DMS153 (cell line): Measurements from ENCODE around the gene CAMTA1.
"Not testable (repeated sequence)": the region's sequence is repeated elsewhere in the genome, so short reads cannot be mapped to it uniquely, and the experiment has no call there.

Experiments used
- DNase-seq: peaks from one replicate; lab custom pipeline; 2025; lab: John Stamatoyannopoulos, UW

The CAMTA1 gene

GRCh38 chr1:7150724-7151280, 365.5 kb downstream of the CAMTA1 start:
- no peak for DNase-seq

DNA sequence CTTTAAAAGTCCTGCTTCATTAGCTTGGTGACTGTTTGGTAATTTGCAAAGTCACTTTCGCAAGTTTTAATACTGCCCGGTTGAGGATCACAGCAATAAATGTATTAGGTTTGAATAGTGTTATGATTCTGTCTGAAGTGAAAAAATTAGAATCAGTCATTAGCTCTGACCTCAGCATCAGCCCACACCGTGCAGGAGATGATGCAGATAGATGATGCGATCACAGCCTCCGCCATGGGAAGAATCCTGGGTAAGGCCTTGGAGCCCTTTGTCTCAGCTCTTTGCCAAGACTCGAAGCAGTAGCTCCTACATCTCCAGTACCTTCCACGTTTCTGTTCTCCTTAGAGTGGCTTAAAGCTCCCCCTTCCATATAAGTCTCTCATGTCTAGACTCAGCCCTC, 366.7 kb downstream of the CAMTA1 start:
- DNase-seq: no peak

DNA sequence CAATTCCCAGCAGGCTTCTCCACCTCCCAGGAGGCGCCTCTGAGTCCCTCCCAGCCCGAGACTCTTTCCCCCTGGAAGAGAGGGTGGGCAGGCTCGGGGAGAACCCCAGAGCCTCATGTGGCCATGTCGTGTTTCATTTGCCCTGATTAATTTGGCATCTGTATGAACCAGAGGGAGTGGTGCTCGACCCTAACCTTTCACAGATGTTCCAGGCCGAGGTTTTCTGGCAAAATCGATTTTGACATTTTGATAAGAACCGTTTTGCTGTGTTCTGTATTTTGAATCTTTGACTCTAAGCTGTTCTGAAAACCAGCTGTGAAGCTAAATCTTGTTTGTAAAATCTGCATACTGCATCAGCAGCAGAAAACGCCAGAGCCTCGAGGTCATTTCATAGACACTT, 367.4 kb downstream of the CAMTA1 start:
- DNase-seq: no peak

DNA sequence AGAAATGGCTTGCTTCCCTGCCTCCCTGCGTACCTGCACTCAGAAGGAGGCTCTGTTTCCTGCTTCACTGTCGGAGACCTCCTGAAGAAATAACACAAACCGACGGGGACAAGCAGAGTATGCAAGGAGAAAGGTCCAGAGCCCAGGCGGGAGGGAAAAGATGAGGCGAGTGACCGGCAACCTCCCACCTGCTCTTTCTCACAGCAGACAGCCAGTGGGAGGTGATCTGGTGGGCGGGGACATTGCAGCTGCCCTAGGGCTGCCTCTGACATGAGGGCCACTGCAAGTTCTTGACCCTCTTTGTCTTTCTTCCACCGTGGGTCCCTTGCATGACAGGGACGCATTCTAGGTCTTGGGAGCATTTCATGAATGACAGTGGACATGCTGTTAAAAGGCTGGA, 368.2 kb downstream of the CAMTA1 start:
- DNase-seq: no peak

GRCh38 chr1:7159116-7159781, 374.0 kb downstream of the CAMTA1 start:
- DNase-seq: no peak

DNA sequence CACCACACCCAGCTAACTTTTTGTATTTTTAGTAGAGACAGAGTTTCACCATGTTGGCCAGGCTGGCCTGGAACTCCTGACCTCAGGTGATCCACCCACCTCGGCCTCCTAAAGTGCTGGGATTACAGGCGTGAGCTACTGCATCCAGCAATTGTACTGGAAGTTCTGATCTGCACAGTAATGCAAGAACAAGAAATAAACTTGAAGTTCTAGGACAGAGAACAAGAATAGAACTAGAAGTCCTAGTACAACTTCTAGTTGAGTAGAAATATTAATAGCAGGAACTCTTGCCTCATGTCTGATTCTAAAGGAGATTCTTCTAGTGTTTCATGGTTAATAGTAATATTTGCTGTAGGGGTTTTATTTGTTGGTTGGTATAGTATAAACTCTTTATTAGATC, 383.3 kb downstream of the CAMTA1 start:
- DNase-seq: not testable (repeated sequence)

GRCh38 chr1:7171168-7171567, 385.9 kb downstream of the CAMTA1 start:
- no peak for DNase-seq

DNA sequence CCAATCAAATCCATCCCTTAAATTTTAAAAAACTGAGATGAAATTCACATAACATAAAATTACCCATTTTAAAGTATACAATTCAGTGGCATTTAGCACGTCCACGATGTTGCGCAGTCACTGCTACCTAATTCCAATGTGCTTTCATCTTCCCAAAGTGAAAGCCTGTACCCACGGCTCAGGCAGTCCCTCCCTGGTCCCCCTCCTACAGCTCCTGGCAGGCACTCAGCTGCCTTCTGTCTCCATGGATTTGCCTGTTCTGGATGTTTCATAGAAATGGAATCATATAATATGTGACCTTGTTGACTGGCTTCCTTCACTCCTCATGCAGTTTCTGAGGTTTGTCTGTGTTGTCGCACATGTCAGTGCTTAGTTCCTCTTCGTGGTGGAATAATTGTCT, 386.3 kb downstream of the CAMTA1 start:
- DNase-seq: no peak

DNA sequence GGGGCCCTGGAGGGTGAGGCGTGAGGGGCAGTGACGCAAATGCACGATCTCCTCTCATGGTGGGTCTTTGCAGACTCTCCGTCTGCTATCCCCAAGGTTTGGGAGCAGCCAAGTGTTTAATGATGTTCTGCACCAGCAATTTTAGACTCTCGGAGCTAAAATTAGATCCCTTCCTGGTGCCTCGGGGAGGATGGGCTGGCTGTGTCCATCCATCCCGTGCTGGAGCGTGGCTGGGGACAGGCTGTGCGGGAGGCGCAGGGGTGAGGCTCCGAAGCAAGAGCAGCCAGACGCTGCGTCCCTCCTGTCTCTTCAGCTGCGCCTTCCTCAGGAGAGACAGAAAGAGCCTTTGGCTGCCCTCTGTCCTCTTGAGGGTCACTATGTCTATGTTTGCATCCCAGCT, 387.6 kb downstream of the CAMTA1 start:
- no peak for DNase-seq

- no peak for DNase-seq
Observed at GRCh38 chr1:7174561-7174960, 389.3 kb downstream of the CAMTA1 start.

DNA sequence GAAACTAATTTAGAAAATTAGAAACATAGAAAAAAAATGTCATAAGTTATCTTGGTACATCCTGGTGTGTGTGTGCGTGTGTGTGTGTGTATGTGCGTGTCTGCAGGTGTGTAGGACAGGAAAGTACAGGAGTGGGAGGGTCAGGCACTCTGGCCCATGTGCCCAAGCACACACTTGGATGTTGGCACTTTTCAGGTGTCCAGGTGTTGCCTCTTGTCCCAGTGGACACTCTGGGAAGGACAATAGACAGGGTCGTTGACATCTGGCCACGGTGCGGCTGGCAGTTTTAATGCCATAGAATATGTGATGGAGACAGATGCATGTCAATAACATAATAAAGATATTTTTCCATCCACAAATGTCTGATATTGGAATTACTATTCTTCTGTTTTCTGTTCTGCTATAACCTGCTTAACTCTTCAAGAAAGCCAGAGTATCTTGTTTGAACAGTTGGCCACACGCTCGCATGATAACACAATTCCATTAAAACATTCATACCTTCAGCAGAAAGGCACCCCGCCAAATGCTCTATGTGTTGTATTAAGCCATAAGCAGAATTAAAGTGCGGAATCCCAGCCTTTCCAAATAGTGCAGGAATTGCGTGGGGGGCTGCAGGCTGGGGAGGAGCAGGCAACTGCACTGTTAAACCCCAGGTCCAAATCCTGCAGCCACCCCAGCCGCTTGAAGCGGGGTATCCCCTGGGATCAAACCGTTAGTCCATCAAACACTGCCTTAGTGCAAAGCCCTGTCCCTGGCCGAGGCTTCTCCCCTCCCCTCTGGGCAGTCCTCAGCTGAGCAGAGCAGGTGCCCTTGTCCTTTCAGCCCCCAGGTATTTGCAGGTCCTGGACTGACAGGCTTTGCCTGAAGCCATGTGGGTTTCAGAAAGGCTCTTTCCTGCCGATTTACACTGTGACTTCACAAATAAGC, 390.0 kb downstream of the CAMTA1 start:
- DNase-seq: no peak

DNA sequence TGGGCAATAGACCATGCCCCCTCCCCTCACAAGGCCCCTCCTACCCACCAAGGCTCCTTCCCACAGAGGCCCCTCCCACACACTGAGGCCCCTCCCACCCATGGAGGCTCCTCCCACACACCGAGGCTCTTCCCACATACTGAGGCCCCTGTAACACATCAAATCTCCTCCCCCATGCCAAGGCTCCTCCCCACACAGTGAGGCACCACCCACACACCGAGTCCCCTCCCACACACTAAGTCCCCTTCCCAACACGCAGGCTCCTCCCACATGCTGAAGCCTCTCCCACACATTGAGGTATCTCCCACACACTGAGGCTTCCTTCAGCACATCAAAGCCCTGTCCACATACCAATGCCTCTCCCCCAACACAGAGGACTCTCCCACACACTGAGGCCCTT, 391.8 kb downstream of the CAMTA1 start:
- no peak for DNase-seq

- no peak for DNase-seq
Observed at GRCh38 chr1:7177438-7178146, 392.3 kb downstream of the CAMTA1 start.

DNA sequence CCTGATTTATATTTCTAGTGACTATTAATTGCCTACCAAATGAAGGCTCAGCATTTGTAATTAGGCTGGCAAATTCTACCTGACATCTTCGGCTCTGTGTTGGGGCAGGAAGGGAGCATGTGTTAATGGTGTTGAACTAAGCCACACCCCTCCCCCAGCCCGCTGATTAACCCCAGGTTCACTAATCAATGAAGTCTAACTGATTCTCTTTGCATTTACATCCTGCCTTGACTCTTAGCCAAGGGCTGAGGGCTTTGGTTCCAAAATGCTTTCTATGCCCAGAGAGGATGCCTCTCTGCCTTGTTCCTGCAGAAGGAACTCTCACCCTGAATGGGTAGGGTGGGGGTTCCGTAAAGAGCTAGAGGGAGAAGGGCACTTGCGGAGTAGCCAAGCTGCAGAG, 393.1 kb downstream of the CAMTA1 start:
- DNase-seq: no peak

GRCh38 chr1:7178741-7179140, 393.5 kb downstream of the CAMTA1 start:
- no peak for DNase-seq

DNA sequence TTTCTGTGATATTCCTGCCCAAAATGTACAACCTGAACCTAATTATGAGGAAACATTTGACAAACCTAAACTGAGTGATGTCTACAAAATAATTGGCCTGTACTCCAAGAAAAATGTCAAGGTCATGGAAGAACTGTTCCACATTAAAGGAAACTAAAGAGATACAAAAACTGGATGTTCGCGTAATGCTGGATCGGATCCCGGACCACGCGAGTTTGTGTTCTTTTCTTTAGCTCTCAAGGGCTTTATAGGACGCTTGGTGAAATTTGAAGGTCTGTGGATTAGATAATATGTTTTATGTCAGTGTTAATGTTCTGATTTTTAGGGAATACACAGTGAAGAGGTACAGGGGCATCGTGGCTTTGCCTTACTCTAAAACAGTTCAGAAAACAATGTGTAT, 400.5 kb downstream of the CAMTA1 start:
- no peak for DNase-seq

GRCh38 chr1:7186382-7187111, 401.3 kb downstream of the CAMTA1 start:
- DNase-seq: no peak

DNA sequence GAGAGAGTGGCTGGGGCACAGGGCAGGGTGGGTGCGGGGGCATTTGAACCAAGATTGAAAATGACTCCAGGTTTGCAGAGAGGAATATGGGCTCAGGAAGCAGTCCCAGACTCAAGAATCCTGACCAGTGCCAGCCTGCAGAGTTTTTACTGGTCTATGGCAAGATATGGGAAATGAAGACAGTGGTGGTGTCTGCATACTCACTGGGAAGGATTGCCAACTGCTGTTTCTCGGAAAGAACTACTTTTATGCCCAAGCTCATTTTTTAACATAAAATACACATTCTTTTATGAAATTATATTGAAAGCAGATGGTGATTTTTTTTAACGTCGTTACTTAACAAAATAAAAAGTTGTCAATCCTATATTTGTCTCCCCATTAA, 401.8 kb downstream of the CAMTA1 start:
- DNase-seq: no peak

DNA sequence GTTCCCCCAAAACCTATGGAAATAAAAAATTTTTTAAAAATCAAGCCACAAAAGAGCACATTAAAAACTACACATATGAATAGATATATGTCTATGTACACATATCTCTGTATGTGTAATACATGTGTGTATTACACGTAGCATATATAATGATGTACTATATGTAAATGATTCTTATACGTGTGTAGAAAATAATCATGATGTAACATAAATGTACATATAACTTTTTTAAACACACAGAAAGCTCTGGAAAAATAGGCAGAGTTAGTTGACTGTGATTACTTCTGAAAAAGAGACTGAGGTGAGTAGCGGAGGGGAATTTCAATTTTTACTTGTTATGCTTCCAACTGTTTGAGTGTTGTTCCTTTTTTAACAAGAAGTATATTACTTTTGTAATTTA, 405.0 kb downstream of the CAMTA1 start:
- DNase-seq: no peak

GRCh38 chr1:7192453-7192852, 407.2 kb downstream of the CAMTA1 start:
- DNase-seq: no peak

DNA sequence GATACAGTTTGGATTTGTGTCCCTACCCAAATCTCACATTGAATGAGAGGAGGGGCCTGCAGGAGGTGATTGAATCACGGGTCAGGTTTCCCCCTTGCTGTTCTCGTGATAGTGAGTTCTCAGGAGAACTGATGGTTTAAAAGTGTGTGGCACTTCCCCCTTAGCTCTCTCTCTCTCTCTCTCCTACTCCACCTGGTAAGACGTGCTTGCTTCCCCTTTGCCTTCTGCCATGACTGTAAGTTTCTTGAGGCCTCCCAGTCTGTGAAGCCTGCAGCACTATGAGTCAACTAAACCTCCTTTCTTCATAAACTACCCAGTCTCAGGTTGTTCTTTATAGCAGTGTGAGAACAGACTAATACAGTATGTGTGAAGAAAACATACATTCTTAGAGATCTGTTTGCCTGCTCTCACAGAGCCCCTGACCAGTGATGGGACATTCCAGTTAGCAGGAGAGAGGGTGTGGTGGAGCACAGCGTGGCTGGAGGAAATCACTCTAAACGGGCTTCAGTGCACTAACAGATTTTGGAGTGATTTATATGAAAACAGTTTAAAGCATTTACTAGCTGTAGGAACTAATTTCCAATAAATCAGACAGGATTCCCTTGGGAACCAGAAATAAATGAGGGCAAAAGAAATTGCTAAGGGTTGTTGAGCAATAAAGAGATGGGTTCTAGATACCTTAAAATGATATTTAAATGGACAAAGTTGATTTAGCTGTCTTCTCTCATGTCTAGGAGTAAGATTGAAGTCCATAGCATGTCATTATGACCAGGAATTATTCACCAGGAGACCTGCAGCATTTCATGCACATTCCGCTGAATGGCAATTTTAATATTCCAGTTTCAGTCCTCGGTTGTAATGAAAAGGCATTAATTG, 411.0 kb downstream of the CAMTA1 start:
- no peak for DNase-seq
